Thyroid gland (tissue), 4 donors: ENCODE data around the gene LARGE1.

Source experiments
- CTCF ChIP-seq, 6 experiments: fragments of 200-600 bp in 3 of 6; fragments of 450-650 bp in 3 of 6; sonication (generic) in 3 of 6; IDR thresholded peaks; one replicate each; pipeline ENCODE4 v1.5.1; 2016 to 2019; ENCODE audit warnings: antibody characterized with exemption in 6 of 6, mild to moderate bottlenecking in 2 of 6, inconsistent platforms in 1 of 6, moderate library complexity in 1 of 6
- POLR2A ChIP-seq, 2 donors: fragments of 450-650 bp; IDR thresholded peaks; one replicate each; pipeline ENCODE4 v1.6.1; 2017; ENCODE audit warnings: antibody characterized with exemption in 2 of 2, mild to moderate bottlenecking in 2 of 2, moderate library complexity in 1 of 2

- TF ChIP-seq POLR2A (IDR thresholded peaks at IDR 0.05), result no peak
- no peak for TF ChIP-seq CTCF (IDR thresholded peaks at IDR 0.05)
Observed at GRCh38 chr22:33757802-33758483, 162.3 kb downstream of the LARGE1 start.
